Neural crest cell (in vitro differentiated cells): ENCODE data around the gene RASGEF1C. TPM values are rescaled to one million over a fixed set of nuclear protein-coding genes. Genes with fewer than 3 reads are reported as not detected.

ENCODE experiments used
- DNase-seq: peaks from one replicate; pipeline ENCODE4 v3.0.0; 2021; ENCODE audit warnings: low read depth, mixed read lengths, low spot score
- H3K27ac Mint-ChIP-seq: one replicate; pipeline ENCODE4 v1.8.0; 2021; ENCODE audit warnings: mild to moderate bottlenecking, mixed read lengths; ENCODE audit not compliant: unreplicated experiment
- H3K27me3 Mint-ChIP-seq: 2 replicates; pipeline ENCODE4 v1.8.0; 2021; ENCODE audit warnings: low read depth, mild to moderate bottlenecking, mixed read lengths
- H3K36me3 Mint-ChIP-seq: 2 replicates; pipeline ENCODE4 v1.8.0; 2021; ENCODE audit warnings: low read depth, mild to moderate bottlenecking, mixed read lengths
- H3K4me1 Mint-ChIP-seq: 2 replicates; pipeline ENCODE4 v1.8.0; 2021; ENCODE audit warnings: mixed read lengths
- H3K4me3 Mint-ChIP-seq: one replicate; pipeline ENCODE4 v1.8.0; 2021; ENCODE audit warnings: mild to moderate bottlenecking, mixed read lengths
- H3K9me3 Mint-ChIP-seq: 2 replicates; pipeline ENCODE4 v1.8.0; 2021; ENCODE audit warnings: mixed read lengths
- CTCF ChIP-seq: fragments of 200-600 bp; sonication (generic); conservative IDR thresholded peaks from 2 replicates; pipeline ENCODE4 v1.5.0; 2021; ENCODE audit warnings: antibody characterized with exemption, mild to moderate bottlenecking
- long read RNA-seq: library from polyadenylated mRNA; unstranded; transcript quantifications from one replicate; pipeline ENCODE4 v2.0.0, GENCODE V29; 2020
- total RNA-seq: library from RNA; stranded (reverse); gene quantifications from 2 replicates; pipeline ENCODE4 v1.2.1, GENCODE V29; 2021

RASGEF1C gene
- 1.7 and 2.0 TPM in 2 replicates for total RNA-seq
- long read RNA-seq = 0 reads

GRCh38 chr5:180209137-180209581, at the start of gene RASGEF1C:
TSS of gene RASGEF1C (minus strand) at chr5:180209211. CDS start at chr5:180138052, 71,159 bp downstream.
- H3K9me3 Mint-ChIP-seq = no peaks in the 10 kb centered on the region
- H3K4me1 Mint-ChIP-seq = peaks cover 6% of the 10 kb centered on the region
- H3K36me3 Mint-ChIP-seq = no peaks in the 10 kb centered on the region
- peak; percentile 59 for TF ChIP-seq CTCF
- peak within 1 kb of the TSS; percentile 92 for H3K27ac Mint-ChIP-seq
- H3K27me3 Mint-ChIP-seq = peaks cover 5% of the 10 kb centered on the region
- peak within 1 kb of the TSS; percentile 74 for H3K4me3 Mint-ChIP-seq
- DNase-seq = peak; percentile 73

GRCh38 chr5:180253036-180253824, 44.2 kb upstream of the RASGEF1C start:
- H3K27me3 Mint-ChIP-seq = no peaks in the 10 kb centered on the region
- H3K36me3 Mint-ChIP-seq = peaks cover 86% of the 10 kb centered on the region
- H3K27ac Mint-ChIP-seq = no peak overlapping the region
- no peak for TF ChIP-seq CTCF
- no peaks in the 10 kb centered on the region for H3K4me1 Mint-ChIP-seq
- H3K4me3 Mint-ChIP-seq = no peak overlapping the region
- peaks cover 22% of the 10 kb centered on the region for H3K9me3 Mint-ChIP-seq
- DNase-seq = no peak

- no peak for TF ChIP-seq CTCF
- DNase-seq = no peak
- Mint-ChIP-seq H3K4me3 (no peak overlapping the region), H3K9me3 (peaks cover 24% of the 10 kb centered on the region), H3K4me1 (no peaks in the 10 kb centered on the region), H3K27me3 (no peaks in the 10 kb centered on the region), H3K36me3 (peaks cover 86% of the 10 kb centered on the region), H3K27ac (no peak overlapping the region)
Observed at GRCh38 chr5:180251887-180252286, 42.9 kb upstream of the RASGEF1C start.

- TF ChIP-seq CTCF = no peak
- Mint-ChIP-seq H3K9me3 (peaks cover 29% of the 10 kb centered on the region), H3K36me3 (peaks cover 89% of the 10 kb centered on the region), H3K27ac (no peak overlapping the region), H3K27me3 (no peaks in the 10 kb centered on the region), H3K4me1 (no peaks in the 10 kb centered on the region), H3K4me3 (no peak overlapping the region)
- no peak for DNase-seq
Observed at GRCh38 chr5:180251141-180251540, 42.1 kb upstream of the RASGEF1C start.

GRCh38 chr5:180250329-180250728, 41.3 kb upstream of the RASGEF1C start:
- Mint-ChIP-seq H3K36me3 (peaks cover 84% of the 10 kb centered on the region), H3K4me3 (no peak overlapping the region), H3K27me3 (no peaks in the 10 kb centered on the region), H3K4me1 (no peaks in the 10 kb centered on the region), H3K9me3 (peaks cover 26% of the 10 kb centered on the region), H3K27ac (no peak overlapping the region)
- DNase-seq = no peak
- TF ChIP-seq CTCF = no peak
